HG03442 (cell line): ENCODE measurements around the gene TIMP3.
"Not testable (repeated sequence)": the region's sequence is repeated elsewhere in the genome, so short reads cannot be mapped to it uniquely, and the experiment has no call there.

Source experiments
- ATAC-seq: cut with Tn5 transposase; IDR thresholded peaks from one replicate; pipeline ENCODE4 v1.9.1; 2021; ENCODE audit warnings: mild to moderate bottlenecking, moderate library complexity; ENCODE audit not compliant: unreplicated experiment

TIMP3 gene

GRCh38 chr22:32801537-32802236, at the start of gene TIMP3:
Gene TIMP3 (plus strand): TSS chr22:32801705. CDS start chr22:32802002, 297 bp downstream.
- ATAC-seq = no peak

GRCh38 chr22:32752326-32752725, 49.2 kb upstream of the TIMP3 start:
- ATAC-seq = no peak

- no peak for ATAC-seq
Measured at GRCh38 chr22:32752816-32753520, 48.5 kb upstream of the TIMP3 start.

GRCh38 chr22:32753591-32753990, 47.9 kb upstream of the TIMP3 start:
- ATAC-seq = no peak

GRCh38 chr22:32754413-32755041, 47.0 kb upstream of the TIMP3 start:
- no peak for ATAC-seq

- ATAC-seq = not testable (repeated sequence)
Measured at GRCh38 chr22:32757086-32757762, 44.3 kb upstream of the TIMP3 start.

GRCh38 chr22:32758866-32759385, 42.6 kb upstream of the TIMP3 start:
- no peak for ATAC-seq

- ATAC-seq = no peak
Measured at GRCh38 chr22:32760396-32760795, 41.1 kb upstream of the TIMP3 start.

GRCh38 chr22:32760815-32761214, 40.7 kb upstream of the TIMP3 start:
- ATAC-seq = no peak

- ATAC-seq = no peak
Measured at GRCh38 chr22:32761251-32761903, 40.1 kb upstream of the TIMP3 start.

- no peak for ATAC-seq
Measured at GRCh38 chr22:32764330-32765131, 37.0 kb upstream of the TIMP3 start.

- no peak for ATAC-seq
Measured at GRCh38 chr22:32765132-32765618, 36.3 kb upstream of the TIMP3 start.

- ATAC-seq = no peak
Measured at GRCh38 chr22:32771756-32772155, 29.7 kb upstream of the TIMP3 start.

GRCh38 chr22:32775957-32776356, 25.5 kb upstream of the TIMP3 start:
- ATAC-seq = no peak

GRCh38 chr22:32776397-32776796, 25.1 kb upstream of the TIMP3 start:
- no peak for ATAC-seq

- ATAC-seq = no peak
Measured at GRCh38 chr22:32776802-32777201, 24.7 kb upstream of the TIMP3 start.

GRCh38 chr22:32777987-32778386, 23.5 kb upstream of the TIMP3 start:
- no peak for ATAC-seq

GRCh38 chr22:32780726-32781310, 20.7 kb upstream of the TIMP3 start:
- ATAC-seq = no peak

GRCh38 chr22:32781695-32782094, 19.8 kb upstream of the TIMP3 start:
- ATAC-seq = no peak
